Stimulated activated CD4-positive, alpha-beta T cell treated with anti-CD3 and anti-CD28 coated beads, TNF-alpha, amount 100 ng/mL, for 1 hour (primary cell): ENCODE results near the gene SP4.

Experiments
- DNase-seq, 3 donors: peaks; one replicate each; pipeline ENCODE4 v3.0.0-alpha.2; 2020; ENCODE audit warnings: low read depth in 3 of 3, low spot score in 1 of 3

The SP4 gene

GRCh38 chr7:21443149-21443841 is 15.4 kb downstream of the SP4 start:
- DNase-seq, result no peak

GRCh38 chr7:21448974-21449373 is 21.1 kb downstream of the SP4 start:
- no peak for DNase-seq

- DNase-seq, result no peak
These were observed 22.2 kb downstream of the SP4 start for GRCh38 chr7:21450076-21450475.

- no peak for DNase-seq
These were observed 23.1 kb downstream of the SP4 start for GRCh38 chr7:21450941-21451340.

DNA sequence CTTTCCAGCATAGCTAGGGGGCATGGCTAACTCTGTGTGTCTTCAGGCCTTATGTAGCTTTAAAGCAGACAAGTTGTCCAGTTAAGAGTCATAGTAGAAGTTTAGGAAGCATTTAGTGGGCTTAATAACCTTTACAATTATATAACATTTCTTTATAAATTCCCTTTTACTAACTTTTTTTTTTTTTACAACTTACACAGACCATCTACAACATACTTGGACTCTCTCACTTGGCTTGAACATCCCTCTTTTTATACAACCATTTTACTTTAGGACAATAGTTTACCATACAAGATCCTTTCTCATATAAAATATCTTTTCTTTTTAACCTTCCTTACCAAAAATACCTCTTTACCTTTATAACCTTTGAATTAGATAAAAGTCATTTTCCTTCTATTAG is 26.3 kb downstream of the SP4 start:
- no peak for DNase-seq

DNA sequence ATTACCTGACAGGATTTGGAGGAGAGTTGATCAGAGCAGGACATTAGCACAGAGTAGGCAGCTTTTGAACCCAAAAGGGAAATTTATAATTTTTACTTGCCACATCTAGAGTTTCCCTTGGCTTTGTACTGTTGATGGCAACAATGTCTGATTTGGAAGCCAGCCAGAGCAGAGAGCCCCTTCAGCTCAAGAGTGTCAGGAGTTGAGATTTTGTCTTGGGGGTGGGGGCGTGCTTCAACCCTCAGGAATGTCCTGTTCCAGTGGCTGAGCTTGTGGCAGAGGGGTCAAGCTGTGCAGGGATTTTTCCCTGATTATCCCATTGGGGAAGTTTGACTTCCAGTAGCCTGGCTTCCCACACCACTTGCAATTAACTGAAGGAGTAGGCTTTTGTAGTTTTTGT is 27.0 kb downstream of the SP4 start:
- no peak for DNase-seq

DNA sequence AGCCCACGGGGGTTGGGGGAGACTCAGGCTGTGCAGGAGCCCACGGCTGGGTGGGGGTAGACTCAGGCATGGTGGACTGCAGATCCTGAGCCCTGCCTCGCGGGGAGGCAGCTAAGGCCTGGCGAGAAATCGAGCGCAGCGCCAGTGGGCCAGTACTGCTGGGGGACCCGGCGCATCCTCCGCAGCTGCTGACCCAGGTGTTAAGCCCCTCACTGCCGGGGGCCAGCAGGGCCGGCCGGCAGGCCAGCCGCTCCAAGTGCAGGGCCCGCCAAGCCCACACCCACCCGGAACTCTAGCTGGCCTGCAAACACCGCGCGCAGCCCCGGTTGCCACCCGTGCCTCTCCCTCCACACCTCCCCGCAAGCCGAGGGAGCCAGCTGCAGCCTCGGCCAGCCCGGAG is 33.4 kb downstream of the SP4 start:
- no peak for DNase-seq

GRCh38 chr7:21462081-21462480 is 34.2 kb downstream of the SP4 start:
- no peak for DNase-seq

DNA sequence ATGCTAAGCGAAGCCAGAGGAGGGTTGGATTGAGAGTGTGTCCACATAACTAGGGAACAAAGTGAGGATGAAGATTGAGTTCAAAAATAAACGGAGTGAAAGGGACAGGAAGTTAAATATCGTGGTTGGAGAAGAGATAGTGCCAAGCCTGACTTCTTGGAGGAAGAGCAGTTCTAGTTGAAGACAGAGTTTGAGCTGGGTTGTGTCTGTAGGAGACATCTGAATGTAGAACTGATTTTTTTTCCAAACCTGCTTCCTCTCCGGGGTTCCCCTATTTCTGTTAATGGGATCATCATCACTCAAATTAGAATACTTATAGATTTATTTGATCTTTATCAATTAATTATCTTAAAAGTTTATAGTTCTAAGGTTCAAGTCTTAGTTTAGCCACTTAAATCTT is 35.6 kb downstream of the SP4 start:
- DNase-seq, result no peak

- no peak for DNase-seq
These were observed 41.1 kb downstream of the SP4 start for GRCh38 chr7:21468969-21469368.

DNA sequence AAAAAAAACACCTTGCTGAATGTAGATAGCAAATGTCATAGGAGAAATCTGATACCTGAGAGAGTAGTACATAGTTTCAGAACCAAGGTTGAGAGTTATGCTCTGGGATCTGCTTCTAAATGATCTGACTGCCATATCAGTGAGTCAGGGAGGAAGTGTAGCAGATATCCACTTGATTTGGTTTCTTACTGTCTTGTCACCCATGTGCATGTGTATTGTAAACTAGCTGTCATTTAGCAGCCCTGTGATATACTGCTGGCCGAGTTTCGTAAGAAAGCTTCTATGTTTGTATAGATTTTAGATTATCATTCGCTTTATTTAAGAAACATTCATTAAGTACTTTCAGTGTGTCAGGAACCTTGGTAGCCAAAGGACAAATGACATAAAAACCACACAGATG is 42.0 kb downstream of the SP4 start:
- no peak for DNase-seq

- DNase-seq, result no peak
These were observed 44.1 kb downstream of the SP4 start for GRCh38 chr7:21472029-21472428.

DNA sequence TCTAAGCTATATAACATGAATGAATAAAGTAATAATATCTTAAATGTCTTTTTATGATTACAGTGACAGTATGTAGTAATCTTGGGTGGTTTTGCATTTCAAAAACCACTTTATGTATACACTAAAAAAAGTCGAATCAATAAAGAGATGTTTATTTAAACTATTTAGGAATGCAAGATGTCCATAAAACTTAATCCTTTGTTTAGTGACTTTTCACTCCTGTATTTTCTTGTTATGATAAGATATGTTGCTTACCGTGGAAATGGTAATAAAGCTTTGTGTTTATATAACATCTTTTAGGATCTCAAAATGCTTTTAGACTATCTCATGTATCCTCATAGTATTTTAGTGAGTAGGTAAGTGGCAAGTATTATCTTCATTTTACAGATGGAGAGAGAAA is 48.5 kb downstream of the SP4 start:
- no peak for DNase-seq

DNA sequence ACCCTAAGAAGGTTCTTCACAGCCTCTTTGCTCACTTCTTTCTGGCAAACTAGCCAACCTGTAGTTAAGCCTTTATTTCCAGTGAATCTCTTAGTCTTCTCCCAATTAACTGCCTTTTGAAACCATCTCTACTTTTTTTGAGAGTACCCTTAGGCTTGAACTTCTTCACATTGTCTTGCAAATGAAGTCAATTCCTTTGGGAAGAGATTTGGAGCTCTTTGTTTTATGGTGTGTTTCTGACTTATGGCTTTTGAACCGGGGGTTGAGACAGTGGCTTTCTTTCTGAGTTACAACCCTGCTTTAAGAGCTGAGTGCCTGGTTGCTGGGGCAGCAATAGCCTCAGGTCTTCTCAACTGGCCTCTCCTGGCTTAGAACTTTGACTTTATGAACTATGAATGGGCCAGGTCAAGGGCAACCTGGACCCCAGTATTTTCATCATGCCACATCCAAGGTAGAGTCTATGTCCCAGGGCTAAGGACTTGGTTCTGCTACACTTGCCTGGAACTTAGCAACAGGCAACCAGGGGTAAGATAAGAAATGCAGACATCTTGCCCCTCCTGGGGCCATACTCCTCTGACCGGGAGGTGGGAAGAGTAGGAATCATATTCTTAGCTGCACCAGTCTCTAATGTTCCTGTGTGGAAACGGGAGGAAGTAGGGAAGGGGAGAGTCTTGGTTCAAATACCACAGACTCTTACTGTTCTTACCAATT is 53.0 kb downstream of the SP4 start:
- DNase-seq, result no peak

DNA sequence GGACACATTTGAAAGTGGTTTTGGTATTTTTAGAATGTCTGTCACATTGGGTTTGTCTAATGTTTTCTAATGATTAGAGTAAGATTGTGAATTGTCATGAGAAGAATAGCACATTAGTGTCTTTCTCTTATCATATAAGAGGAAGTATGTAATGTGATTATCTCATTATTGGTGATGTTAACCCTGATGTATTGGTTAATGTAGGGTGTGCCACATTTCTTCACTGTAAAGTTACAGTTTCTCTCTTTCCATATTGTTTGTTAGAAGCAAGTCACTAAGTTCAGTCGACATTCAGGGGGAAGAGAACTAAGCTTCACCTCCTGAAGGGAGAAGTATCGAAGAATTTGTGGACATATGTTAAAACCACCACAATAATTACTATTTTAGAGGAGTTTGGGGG is 58.6 kb downstream of the SP4 start:
- DNase-seq, result no peak

- DNase-seq, result no peak
These were observed 67.8 kb downstream of the SP4 start for GRCh38 chr7:21495731-21496130.

- DNase-seq, result no peak
These were observed 69.2 kb downstream of the SP4 start for GRCh38 chr7:21497072-21497471.

DNA sequence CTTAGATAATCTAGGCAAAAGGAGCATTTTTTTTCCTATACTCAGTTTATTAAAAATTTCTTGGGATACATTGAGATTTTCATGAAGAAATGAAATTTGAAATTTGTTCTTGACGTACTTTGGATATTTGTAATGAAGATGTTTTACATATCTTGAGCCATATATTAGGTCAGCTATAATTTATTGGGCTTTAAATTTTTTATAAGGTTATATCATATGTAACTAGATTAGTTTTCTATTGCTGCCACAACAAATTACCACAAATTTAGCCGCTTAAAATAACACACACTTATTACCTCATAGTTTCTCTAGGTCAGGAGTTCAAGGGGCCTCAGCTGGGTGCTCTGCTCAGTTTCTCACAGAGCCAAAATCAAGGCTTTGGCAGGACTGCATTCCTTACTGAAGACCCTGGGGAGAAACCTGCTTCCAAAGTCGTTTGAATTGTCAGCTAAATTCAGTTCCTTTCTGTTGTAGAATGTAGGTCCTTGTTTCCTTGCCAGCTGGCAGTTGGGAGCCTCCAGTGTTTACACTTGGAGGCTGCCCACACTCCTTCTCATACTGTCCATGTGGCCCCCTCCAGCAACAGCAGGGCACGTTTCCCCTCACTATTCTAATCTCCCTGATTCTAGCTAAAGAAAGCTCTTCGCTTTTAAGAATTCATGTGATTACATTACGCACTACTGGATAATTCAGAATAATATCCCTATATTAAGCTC is 72.4 kb downstream of the SP4 start:
- no peak for DNase-seq

DNA sequence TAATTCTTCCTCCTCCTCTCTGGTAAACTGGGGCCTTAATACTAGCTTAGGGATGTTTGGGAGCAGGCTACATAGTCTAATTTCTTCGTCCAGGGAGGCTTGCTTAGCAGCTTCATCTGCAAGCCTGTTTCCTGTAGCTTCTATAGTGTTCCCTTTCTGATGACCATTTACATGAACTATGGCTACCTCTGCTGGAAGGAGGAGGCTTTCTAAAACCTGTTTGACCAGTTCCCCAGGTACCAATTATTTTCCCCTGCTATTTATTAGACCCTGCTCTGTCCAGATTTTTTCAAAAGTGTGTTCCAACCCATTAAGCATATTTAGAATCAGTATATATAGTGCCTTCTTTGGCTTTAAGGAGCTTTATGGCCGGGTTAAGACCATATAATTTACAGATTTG is 76.1 kb downstream of the SP4 start:
- DNase-seq, result no peak

DNA sequence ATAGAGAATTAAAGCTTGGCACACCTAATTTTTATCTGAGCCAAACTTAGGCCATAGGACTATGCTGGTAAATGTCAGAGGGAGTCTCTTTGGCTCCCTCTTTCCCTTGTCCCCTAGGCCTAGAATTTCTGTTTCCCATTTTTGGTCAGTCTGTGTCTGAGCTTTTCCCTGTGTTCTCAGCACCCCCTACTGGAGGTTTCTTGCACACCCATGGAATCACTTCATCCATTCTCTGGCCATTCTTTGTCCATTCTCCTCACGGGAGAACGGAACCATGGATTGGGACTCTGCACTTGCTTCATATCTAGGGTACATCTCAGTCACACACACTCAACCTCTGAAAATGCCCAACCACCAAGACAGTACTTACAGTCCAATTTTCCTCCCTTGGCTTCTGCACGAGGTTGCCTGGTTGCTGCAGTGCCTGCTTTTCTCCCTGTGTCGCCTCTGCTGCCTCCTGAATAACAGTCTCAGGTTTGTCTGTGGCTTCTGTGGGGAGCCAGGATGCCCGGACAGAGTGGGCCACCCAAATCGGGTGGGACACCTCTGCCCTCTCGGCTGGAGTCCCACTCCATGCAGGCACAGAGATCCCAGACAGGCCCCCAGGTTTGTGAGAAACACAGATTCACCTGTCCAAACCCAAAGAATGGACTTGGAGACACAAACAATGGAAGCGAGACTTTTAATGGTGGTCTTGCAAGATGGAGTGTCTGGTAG is 79.9 kb downstream of the SP4 start:
- DNase-seq, result no peak

DNA sequence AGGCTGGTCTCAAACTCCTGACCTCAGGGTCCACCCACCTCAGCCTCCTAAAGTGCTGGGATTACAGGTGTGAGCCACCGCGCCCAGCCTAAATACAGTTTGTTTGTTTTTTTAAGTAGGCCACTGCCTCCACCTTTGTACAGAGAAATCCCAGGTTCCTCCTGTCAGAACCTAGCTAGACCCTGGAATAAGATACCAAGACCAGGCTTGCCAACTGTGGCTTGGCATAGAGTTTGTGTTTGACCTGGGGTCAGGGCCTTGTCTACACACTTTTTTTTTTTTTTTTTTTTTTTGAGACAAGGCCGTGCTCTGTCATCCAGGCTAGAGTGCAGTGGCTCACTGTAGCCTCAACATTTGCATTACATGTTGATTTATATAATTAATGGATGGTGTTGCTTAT is 80.7 kb downstream of the SP4 start:
- no peak for DNase-seq

DNA sequence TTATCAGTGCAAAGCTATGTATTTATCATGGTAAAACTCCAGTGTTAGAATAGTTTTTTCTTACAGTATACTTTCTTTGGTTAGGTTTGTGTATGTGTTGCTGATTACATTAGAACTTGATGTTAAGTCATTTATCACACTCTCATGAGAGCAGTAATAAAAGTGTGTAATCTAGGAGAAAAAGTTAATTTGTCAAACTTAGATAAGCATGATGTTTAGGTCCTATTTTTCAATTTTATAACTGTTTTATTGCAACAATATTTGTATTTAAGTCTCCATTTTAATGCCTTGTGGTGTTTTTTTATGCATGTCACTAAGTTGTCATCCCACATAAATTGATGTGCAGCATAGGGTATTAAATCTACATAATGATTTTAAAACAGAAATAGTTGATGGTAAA is 86.2 kb downstream of the SP4 start:
- DNase-seq, result no peak
